SK-N-SH (cell line): Measurements from ENCODE around the gene DMRTB1. TPM values are rescaled to one million over a fixed set of nuclear protein-coding genes. Genes with fewer than 3 reads are reported as not detected.

ENCODE experiments used
- CTCF ChIA-PET: fragments of 300-600, 350-600 bp; formaldehyde crosslinking; extraction: SDS; loops from one replicate; lab custom pipeline; 2021; lab: Yijun Ruan, JAX
- POLR2A ChIA-PET: fragments of 350-600 bp; sonication (Branson Sonifier 250); formaldehyde crosslinking; extraction: SDS; loops from one replicate; lab custom pipeline; 2020; ENCODE audit warnings: antibody characterized with exemption, inconsistent platforms; lab: Yijun Ruan, JAX
- DNase-seq: peaks from one replicate; pipeline ENCODE4 v3.0.0; 2012
- H2AFZ ChIP-seq: fragments of 200-600 bp; sonication (generic); 2 replicates; pipeline ENCODE4 v1.8.1; 2016; ENCODE audit warnings: antibody characterized with exemption, mild to moderate bottlenecking, low read depth
- H3F3A ChIP-seq: fragments of 200-600 bp; sonication (generic); replicated peaks from 2 replicates; pipeline ENCODE3; 2016; ENCODE audit warnings: antibody characterized with exemption, mild to moderate bottlenecking; ENCODE audit not compliant: insufficient read depth
- H3K27ac ChIP-seq, 2 experiments: fragments of 200-500 bp in 1 of 2; fragments of 200-600 bp in 1 of 2; sonication (Bioruptor generic) in 1 of 2; sonication (generic), shearing (Covaris generic) in 1 of 2; 2 replicates each; pipeline versions ENCODE4 v1.5.1 to v1.6.1; 2014 to 2016; ENCODE audit warnings: low read depth in 2 of 2, inconsistent platforms in 1 of 2, low read length in 1 of 2, mild to moderate bottlenecking in 1 of 2, mixed read lengths in 1 of 2
- H3K27me3 ChIP-seq: fragments of 200-600 bp; sonication (generic), shearing (Covaris generic); 2 replicates; pipeline ENCODE4 v1.6.1; 2016; ENCODE audit warnings: mixed run types; ENCODE audit not compliant: insufficient read depth
- H3K36me3 ChIP-seq, 2 experiments: fragments of 200-500 bp in 1 of 2; fragments of 200-600 bp in 1 of 2; sonication (Bioruptor generic) in 1 of 2; sonication (generic) in 1 of 2; replicated peaks in 1 of 2; 2 replicates each; pipeline versions ENCODE3 to v1.5.1; 2014 to 2016; ENCODE audit warnings: low read length in 1 of 2, mild to moderate bottlenecking in 1 of 2; ENCODE audit not compliant: insufficient read depth in 2 of 2, control insufficient read depth in 1 of 2
- H3K4me1 ChIP-seq, 2 experiments: fragments of 200-500 bp in 1 of 2; fragments of 200-600 bp in 1 of 2; sonication (Bioruptor generic) in 1 of 2; sonication (generic), shearing (Covaris generic) in 1 of 2; 2 replicates each; pipeline versions ENCODE4 v1.5.1 to v1.6.1; 2014 to 2016; ENCODE audit warnings: low read depth in 1 of 2, low read length in 1 of 2, mixed run types in 1 of 2; ENCODE audit not compliant: insufficient read depth in 2 of 2, control insufficient read depth in 1 of 2
- H3K4me2 ChIP-seq: fragments of 200-600 bp; sonication (generic), shearing (Covaris generic); 2 replicates; pipeline ENCODE4 v1.6.1; 2017; ENCODE audit warnings: mixed run types
- H3K4me3 ChIP-seq, 2 experiments: fragments of 200-500 bp in 1 of 2; fragments of 200-600 bp in 1 of 2; sonication (Bioruptor generic) in 1 of 2; sonication (generic), shearing (Covaris generic) in 1 of 2; 2 replicates each; pipeline versions ENCODE4 v1.5.1 to v1.8.1; 2014 to 2016; ENCODE audit warnings: low read depth in 2 of 2, inconsistent platforms in 1 of 2, low read length in 1 of 2, mild to moderate bottlenecking in 1 of 2, mixed read lengths in 1 of 2, moderate library complexity in 1 of 2
- H3K79me2 ChIP-seq: fragments of 200-600 bp; sonication (generic); 2 replicates; pipeline ENCODE4 v1.8.1; 2017; ENCODE audit warnings: mild to moderate bottlenecking; ENCODE audit not compliant: insufficient read depth
- H3K9ac ChIP-seq: fragments of 200-600 bp; sonication (generic); 2 replicates; pipeline ENCODE4 v1.6.1; 2017; ENCODE audit warnings: mixed run types
- H3K9me2 ChIP-seq: fragments of 200-600 bp; sonication (generic); 2 replicates; pipeline ENCODE4 v1.6.1; 2017; ENCODE audit warnings: mixed run types
- H3K9me3 ChIP-seq: fragments of 200-600 bp; sonication (generic); 2 replicates; pipeline ENCODE4 v1.6.1; 2017; ENCODE audit warnings: mixed run types, mild to moderate bottlenecking, moderate library complexity
- H4K20me1 ChIP-seq: fragments of 200-600 bp; sonication (generic); 2 replicates; pipeline ENCODE4 v1.6.1; 2017; ENCODE audit warnings: mild to moderate bottlenecking, mixed run types; ENCODE audit not compliant: insufficient read depth
- CHD2 ChIP-seq: fragments of 150-350 bp; IDR thresholded peaks from 2 replicates; pipeline ENCODE4 v1.6.1; 2018; ENCODE audit warnings: low read length; ENCODE audit not compliant: partially characterized antibody
- EP300 ChIP-seq, 2 experiments: IDR thresholded peaks; 2 replicates each; pipeline versions ENCODE4 v1.4.0 to v1.6.1; 2012; ENCODE audit warnings: borderline replicate concordance in 1 of 2, low read depth in 1 of 2, low read length in 1 of 2
- EZH2phosphoT487 ChIP-seq: fragments of 200-600 bp; sonication (generic); IDR thresholded peaks from 2 replicates; pipeline ENCODE4 v1.6.1; 2017; ENCODE audit warnings: low read depth, mixed run types, mild to moderate bottlenecking, antibody characterized with exemption, moderate library complexity, borderline replicate concordance
- FOSL2 ChIP-seq: IDR thresholded peaks from 2 replicates; pipeline ENCODE4 v1.4.0; 2012; ENCODE audit warnings: low read depth, mild to moderate bottlenecking, moderate library complexity, borderline replicate concordance
- FOXJ3 ChIP-seq: sonication (generic); formaldehyde crosslinking; IDR thresholded peaks from 2 replicates; pipeline ENCODE4 v1.5.1; 2020; ENCODE audit warnings: mild to moderate bottlenecking, missing genetic modification reagents
- GABPA ChIP-seq: IDR thresholded peaks from 2 replicates; pipeline ENCODE4 v1.4.0; 2012; ENCODE audit warnings: low read depth, mild to moderate bottlenecking
- IRF3 ChIP-seq: fragments of 150-350 bp; IDR thresholded peaks from 2 replicates; pipeline ENCODE4 v1.6.1; 2016; ENCODE audit warnings: mild to moderate bottlenecking, low read depth, low read length
- JUND ChIP-seq: IDR thresholded peaks from 2 replicates; pipeline ENCODE4 v1.4.0; 2012
- MEF2A ChIP-seq: IDR thresholded peaks from 2 replicates; pipeline ENCODE4 v1.4.0; 2012; ENCODE audit warnings: low read depth, borderline replicate concordance
- NFIC ChIP-seq: IDR thresholded peaks from 2 replicates; pipeline ENCODE4 v1.4.0; 2012; ENCODE audit warnings: borderline replicate concordance
- NRF1 ChIP-seq: IDR thresholded peaks from 2 replicates; pipeline ENCODE4 v1.6.1; 2012; ENCODE audit warnings: low read depth, mild to moderate bottlenecking, low read length
- PBX3 ChIP-seq: IDR thresholded peaks from 2 replicates; pipeline ENCODE4; 2012
- RAD21 ChIP-seq: IDR thresholded peaks from 2 replicates; pipeline ENCODE4 v1.6.1; 2012; ENCODE audit warnings: mild to moderate bottlenecking, low read length
- RCOR1 ChIP-seq: fragments of 150-350 bp; IDR thresholded peaks from 2 replicates; pipeline ENCODE4 v1.6.1; 2017; ENCODE audit warnings: antibody characterized with exemption, low read length
- RFX5 ChIP-seq: IDR thresholded peaks from 2 replicates; pipeline ENCODE4 v1.6.1; 2012; ENCODE audit warnings: mild to moderate bottlenecking, improper control_type of control experiment, low read length
- SIN3A ChIP-seq: IDR thresholded peaks from 2 replicates; pipeline ENCODE4 v1.6.1; 2012; ENCODE audit warnings: low read depth, mild to moderate bottlenecking, low read length, moderate library complexity, borderline replicate concordance
- TAF1 ChIP-seq: IDR thresholded peaks from 2 replicates; pipeline ENCODE4 v1.6.1; 2012; ENCODE audit warnings: low read depth, mild to moderate bottlenecking, low read length, moderate library complexity, borderline replicate concordance
- TEAD4 ChIP-seq: IDR thresholded peaks from 2 replicates; pipeline ENCODE4 v1.4.0; 2012; ENCODE audit warnings: mild to moderate bottlenecking, borderline replicate concordance; ENCODE audit not compliant: insufficient read depth
- USF1 ChIP-seq: IDR thresholded peaks from 2 replicates; pipeline ENCODE4 v1.4.0; 2012; ENCODE audit warnings: low read depth, borderline replicate concordance
- YY1 ChIP-seq: IDR thresholded peaks from 2 replicates; pipeline ENCODE4 v1.4.0; 2012; ENCODE audit warnings: low read depth, mild to moderate bottlenecking
- WGBS: methylation state at CpG from one replicate; pipeline ENCODE4 v1.1.6; 2017; ENCODE audit warnings: low lambda C conversion rate; 5-methylcytosine and 5-hydroxymethylcytosine counted together
- polyA plus RNA-seq, 3 experiments: library from polyadenylated mRNA; depleted of rRNA; stranded (reverse); fragments of >200 nt; gene quantifications; 2 replicates each; pipeline ENCODE4 v1.2.3, GENCODE V29; 2012
- TF ChIP-seq, protein P1 (sequence below): IDR thresholded peaks from 2 replicates; pipeline ENCODE4 v1.4.0; 2012; ENCODE audit warnings: low read depth

The DMRTB1 gene
- polyA plus RNA-seq, 1 of the 3 experiments (the other 2 are of a cell fraction), result not detected

GRCh38 chr1:53504901-53505300 lies 45.7 kb downstream of the DMRTB1 start:
- WGBS, result 75% methylated on average over 4 of the region's 9 CpGs
- Histone ChIP-seq H3K9me2 (no peaks in the 10 kb centered on the region), H3K4me2 (no peak overlapping the region), H3K27ac (no peak overlapping the region), H3K4me1 (peaks cover 0 to 44% of the 10 kb centered on the region in 2 experiments; a peak in 1 of 4 replicates), H3K36me3 (no peaks in the 10 kb centered on the region)
- no peak for DNase-seq
- POLR2A ChIA-PET, result no interaction called here
- TF ChIP-seq SIN3A, result no peak
- TF ChIP-seq YY1, result no peak
- no peak for TF ChIP-seq PBX3
- no peak for TF ChIP-seq TEAD4
- no peak for TF ChIP-seq USF1
- no peak for TF ChIP-seq RFX5
- TF ChIP-seq TAF1, result no peak
- no peak for TF ChIP-seq FOSL2
- no peak for TF ChIP-seq GABPA
- no peak for TF ChIP-seq NFIC
- TF ChIP-seq CHD2, result no peak
- no peak for TF ChIP-seq EP300 (IDR thresholded peaks at IDR 0.05; ENCODE audit: borderline replicate concordance in 1 of 2, low read depth in 1 of 2, low read length in 1 of 2)
- TF ChIP-seq, protein P1, sequence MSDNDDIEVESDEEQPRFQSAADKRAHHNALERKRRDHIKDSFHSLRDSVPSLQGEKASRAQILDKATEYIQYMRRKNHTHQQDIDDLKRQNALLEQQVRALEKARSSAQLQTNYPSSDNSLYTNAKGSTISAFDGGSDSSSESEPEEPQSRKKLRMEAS, result no peak
- no peak for TF ChIP-seq MEF2A
- TF ChIP-seq NRF1, result no peak
- TF ChIP-seq FOXJ3 (CRISPR knock-in tag), result no peak
- no peak for TF ChIP-seq EZH2phosphoT487
- TF ChIP-seq, all 33 proteins: peak for 0
- no peaks in the 10 kb centered on the region for H3K79me2 ChIP-seq
- H3K4me3 ChIP-seq, result no peak overlapping the region
- no peak overlapping the region for H2AFZ ChIP-seq
- H3K9me3 ChIP-seq, result no peaks in the 10 kb centered on the region
- H3K27me3 ChIP-seq, result no peaks in the 10 kb centered on the region
- no peaks in the 10 kb centered on the region for H3F3A ChIP-seq
- H4K20me1 ChIP-seq, result no peaks in the 10 kb centered on the region
- CTCF ChIA-PET, result no interaction called here
- no peak overlapping the region for H3K9ac ChIP-seq

DNA sequence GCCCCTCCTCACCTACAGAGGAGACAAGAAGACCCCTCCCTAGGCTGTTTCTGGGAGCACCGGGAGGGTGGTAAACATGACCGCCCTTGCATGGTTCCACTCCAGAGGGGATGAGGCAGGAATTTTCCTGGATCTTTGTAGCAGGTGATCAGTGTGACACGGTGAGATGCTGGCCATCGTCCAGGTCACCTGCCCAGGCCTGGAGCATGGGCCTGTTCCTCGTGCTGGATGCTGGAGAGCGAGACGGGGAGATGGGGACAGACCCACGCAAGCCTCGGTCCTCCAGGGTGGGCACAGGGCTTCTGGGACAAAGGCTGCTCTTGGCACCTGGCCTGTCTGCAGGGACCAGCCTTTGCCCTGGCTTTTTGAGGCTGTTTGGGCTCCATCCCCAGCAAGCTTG lies 46.2 kb downstream of the DMRTB1 start:
- no peaks in the 10 kb centered on the region for H3K9me2 ChIP-seq
- DNase-seq, result no peak
- no peak overlapping the region for H3K4me2 ChIP-seq
- no peaks in the 10 kb centered on the region for H3K27me3 ChIP-seq
- WGBS, result 83% methylated on average over 5 of the region's 9 CpGs
- H2AFZ ChIP-seq, result no peak overlapping the region
- CTCF ChIA-PET, result no interaction called here
- no peak overlapping the region for H3K27ac ChIP-seq
- TF ChIP-seq RAD21 (no peak), RFX5 (no peak), FOXJ3 (CRISPR knock-in tag) (no peak), TAF1 (no peak), JUND (no peak), RCOR1 (no peak), CHD2 (no peak), IRF3 (no peak)
- H3K36me3 ChIP-seq, result no peaks in the 10 kb centered on the region
- no peak overlapping the region for H3K9ac ChIP-seq
- H3K4me3 ChIP-seq, result no peak overlapping the region
- H3K79me2 ChIP-seq, result no peaks in the 10 kb centered on the region
- POLR2A ChIA-PET, result no interaction called here
- peaks cover 0 to 44% of the 10 kb centered on the region in 2 experiments; a peak in 1 of 4 replicates for H3K4me1 ChIP-seq
- H3F3A ChIP-seq, result no peaks in the 10 kb centered on the region
- no peaks in the 10 kb centered on the region for H3K9me3 ChIP-seq
- H4K20me1 ChIP-seq, result no peaks in the 10 kb centered on the region
